Measurements from ENCODE around the gene APOBR. TPM values are rescaled to one million over a fixed set of nuclear protein-coding genes. Genes with fewer than 3 reads are reported as not detected.
"Not testable (repeated sequence)": the region's sequence is repeated elsewhere in the genome, so short reads cannot be mapped to it uniquely, and the experiment has no call there.

APOBR gene, protein sequence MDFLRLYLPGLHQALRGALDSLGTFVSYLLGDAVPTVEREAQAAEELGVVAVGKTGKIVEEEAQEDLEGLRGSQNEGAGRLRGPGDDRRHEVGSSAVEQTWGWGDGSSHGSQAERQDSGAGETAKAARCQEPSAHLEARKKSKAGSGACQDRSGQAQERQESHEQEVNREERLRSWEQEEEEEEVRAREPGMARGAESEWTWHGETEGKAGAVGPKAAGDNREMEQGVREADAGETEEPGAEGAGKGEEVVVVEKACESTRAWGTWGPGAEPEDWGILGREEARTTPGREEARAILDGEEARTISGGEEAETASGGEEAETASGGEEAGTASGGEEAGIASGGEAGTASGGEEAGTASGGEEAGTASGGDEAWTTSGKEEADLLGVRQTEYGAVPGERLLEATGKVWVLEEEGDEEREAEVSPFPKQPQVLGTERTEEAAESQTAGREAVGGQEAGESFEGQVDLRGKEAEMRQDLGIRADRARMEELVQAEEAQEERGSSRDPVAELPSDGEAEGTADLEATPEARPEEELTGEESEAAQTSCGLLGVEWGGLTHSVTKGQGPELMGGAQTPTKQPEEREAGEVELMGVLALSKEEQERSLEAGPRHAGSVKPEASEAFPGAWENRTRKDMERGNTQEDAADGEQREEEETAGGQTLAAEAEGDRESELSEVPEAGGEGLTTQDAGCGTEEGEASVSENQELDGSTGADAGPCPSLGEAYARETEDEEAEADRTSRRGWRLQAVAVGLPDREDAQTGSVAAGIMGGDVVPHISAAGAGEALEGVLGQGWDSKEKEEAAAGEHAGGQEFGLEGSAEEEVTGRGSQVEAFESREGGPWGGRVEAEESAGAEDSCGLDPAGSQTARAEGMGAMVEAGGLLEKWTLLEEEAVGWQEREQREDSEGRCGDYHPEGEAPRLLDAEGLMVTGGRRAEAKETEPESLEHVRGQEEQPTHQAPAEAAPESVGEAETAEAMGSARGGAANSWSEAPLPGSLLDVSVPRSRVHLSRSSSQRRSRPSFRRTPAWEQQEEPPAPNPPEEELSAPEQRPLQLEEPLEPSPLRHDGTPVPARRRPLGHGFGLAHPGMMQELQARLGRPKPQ
- polyA plus RNA-seq = 8.2 TPM
- long read RNA-seq, donor 1 = 0 reads
- long read RNA-seq, donor 2 = 0 reads
- long read RNA-seq, donor 3 = 0 reads
- long read RNA-seq, donor 4 = 0 reads
- long read RNA-seq, donor 5, partial matches to known transcripts = 5 of 5 reads
- long read RNA-seq, donor 5, other reads (novel, unspliced or antisense) = 0 of 5 reads
- long read RNA-seq, donor 6 = 0 reads
- long read RNA-seq, donor 7 = 0 reads
- long read RNA-seq, donor 8 = 0 reads
- long read RNA-seq, donor 9 = 0 reads
- long read RNA-seq, donor 10 = 0 reads
- long read RNA-seq, donor 11 = 0 reads

DNA sequence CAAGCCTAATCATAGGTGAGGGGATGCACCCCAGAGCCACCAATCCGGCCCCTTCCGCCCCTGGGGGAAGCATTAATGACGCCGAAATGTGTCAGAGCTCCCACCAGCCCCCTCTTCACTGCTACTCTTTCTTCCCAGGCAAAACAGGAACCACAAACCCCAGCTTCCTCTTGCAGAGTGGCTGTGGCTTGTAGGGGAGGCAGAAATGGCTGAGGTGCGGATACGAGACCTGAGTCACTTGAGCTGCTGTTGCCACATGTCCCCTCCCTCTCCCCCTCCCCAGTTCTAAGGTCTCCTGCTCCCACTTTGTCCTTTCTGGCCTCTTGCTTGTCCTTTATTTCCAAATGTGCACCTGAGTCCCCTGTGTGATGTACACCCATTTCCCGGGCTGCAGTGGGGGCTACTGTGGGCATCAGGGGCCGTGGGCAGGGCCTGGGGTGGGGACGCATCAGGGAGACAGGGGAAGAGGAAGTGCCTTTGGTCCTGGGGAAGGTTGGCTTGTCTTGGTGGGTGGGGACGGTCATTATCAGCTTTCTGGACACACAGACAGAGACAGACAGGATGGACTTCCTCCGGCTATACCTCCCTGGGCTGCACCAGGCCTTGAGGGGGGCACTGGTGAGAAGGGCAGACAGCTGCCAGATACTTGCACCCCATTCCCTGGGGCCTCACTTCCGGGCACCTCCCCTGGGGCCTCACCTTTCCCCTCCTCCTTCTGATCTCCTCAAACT, at the start of gene APOBR:
Gene APOBR (plus strand): TSS at position 523 of the 731 bp plus-strand sequence. CDS start 39 bp downstream, at position 562.
- WGBS (ENCODE audit: insufficient coverage, low lambda C conversion rate) = 100% methylated on average over 1 of the region's 12 CpGs
- H3K4me3 ChIP-seq (ENCODE audit: low read length) = peak within 1 kb of the TSS; percentile 5

DNA sequence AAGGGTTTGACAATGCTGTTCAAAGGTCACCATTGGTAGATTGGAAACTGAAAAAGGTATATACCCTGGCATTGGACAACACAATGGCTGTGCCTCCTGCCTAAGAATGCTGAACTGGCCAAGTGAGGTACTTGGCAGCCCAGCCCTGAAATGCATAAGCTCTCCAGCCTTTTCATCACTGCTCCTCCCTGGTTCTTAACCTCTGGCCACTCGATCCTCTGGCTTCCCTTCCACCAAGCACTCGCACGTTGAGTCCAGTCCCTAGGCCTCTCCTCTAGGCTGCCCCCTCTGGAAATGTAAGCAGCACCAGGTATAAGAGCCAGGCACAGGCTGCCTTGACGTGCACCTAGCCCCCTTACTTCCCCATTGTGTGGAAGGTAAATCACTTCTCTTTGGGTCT, 48.1 kb upstream of the APOBR start:
- no CpG with 5 or more reads among the region's 4 CpGs for WGBS (ENCODE audit: insufficient coverage, low lambda C conversion rate)
- not testable (repeated sequence) for H3K27ac ChIP-seq (ENCODE audit: low read length); H3K27me3 ChIP-seq (ENCODE audit: control insufficient read depth, insufficient read depth, low read length); H3K36me3 ChIP-seq (ENCODE audit: control insufficient read depth, insufficient read depth, low read length); DNase-seq; H3K9me3 ChIP-seq (ENCODE audit: control insufficient read depth, low read depth, low read length); H3K4me3 ChIP-seq (ENCODE audit: low read length); H3K4me1 ChIP-seq (ENCODE audit: control insufficient read depth, insufficient read depth, low read length)

More for the DNA sequence above, at the start of gene APOBR:
- Histone ChIP-seq H3K27me3 (ENCODE audit: control insufficient read depth, insufficient read depth, low read length) (no peaks in the 10 kb centered on the region), H3K4me1 (ENCODE audit: control insufficient read depth, insufficient read depth, low read length) (peaks cover 19% of the 10 kb centered on the region), H3K36me3 (ENCODE audit: control insufficient read depth, insufficient read depth, low read length) (peaks cover 1% of the 10 kb centered on the region), H3K9me3 (ENCODE audit: control insufficient read depth, low read depth, low read length) (no peaks in the 10 kb centered on the region), H3K27ac (ENCODE audit: low read length) (peak within 1 kb of the TSS; percentile 20)
- DNase-seq = peak; percentile 31 to 58

DNA sequence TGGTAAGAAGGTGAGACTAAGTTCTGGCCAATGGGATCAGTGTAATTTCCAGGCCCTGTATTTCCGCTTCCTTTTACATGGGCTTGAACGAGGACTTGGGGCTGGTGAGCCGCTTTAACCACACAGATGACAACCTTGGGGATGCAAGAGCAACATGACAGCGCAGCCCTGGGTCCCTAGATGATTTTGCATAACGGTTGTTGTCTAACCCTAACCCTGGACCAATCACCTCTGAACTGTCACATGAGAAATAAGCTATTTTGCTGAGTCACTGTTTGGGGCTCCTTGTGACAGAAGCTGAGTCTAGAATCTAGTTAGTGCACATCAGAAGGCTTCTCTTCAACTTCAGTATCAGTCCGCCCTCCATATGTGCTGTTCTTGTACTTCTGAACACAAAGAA, 47.4 kb upstream of the APOBR start:
- H3K36me3 ChIP-seq (ENCODE audit: control insufficient read depth, insufficient read depth, low read length); H3K9me3 ChIP-seq (ENCODE audit: control insufficient read depth, low read depth, low read length); H3K4me1 ChIP-seq (ENCODE audit: control insufficient read depth, insufficient read depth, low read length); H3K27me3 ChIP-seq (ENCODE audit: control insufficient read depth, insufficient read depth, low read length); H3K27ac ChIP-seq (ENCODE audit: low read length); DNase-seq; H3K4me3 ChIP-seq (ENCODE audit: low read length): not testable (repeated sequence)
- no CpG with 5 or more reads among the region's 6 CpGs for WGBS (ENCODE audit: insufficient coverage, low lambda C conversion rate)

DNA sequence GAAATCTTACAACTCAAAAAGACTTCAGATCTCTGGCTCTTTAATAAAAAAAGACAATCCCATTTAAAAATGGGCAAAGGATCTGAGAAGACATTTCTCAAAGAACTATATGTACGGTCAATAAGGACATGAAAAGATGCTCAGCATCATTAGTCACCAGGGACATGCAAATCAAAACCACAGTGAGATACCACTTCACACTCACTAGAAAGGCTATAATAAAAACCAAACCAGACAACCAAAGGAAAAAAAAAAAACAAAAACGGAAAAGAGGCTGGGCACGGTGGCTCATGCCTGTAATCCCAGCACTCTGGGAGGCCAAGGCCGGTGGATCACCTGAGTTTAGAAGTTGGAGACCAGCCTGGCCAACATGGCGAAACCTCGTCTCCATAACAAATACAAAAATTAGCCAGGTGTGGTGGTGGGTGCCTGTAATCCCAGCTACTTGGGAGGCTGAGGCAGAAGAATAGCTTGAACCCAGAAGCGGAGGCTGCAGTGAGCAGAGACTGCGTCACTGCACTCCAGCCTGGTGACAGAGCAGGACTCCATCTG, 20.7 kb upstream of the APOBR start:
- Histone ChIP-seq H3K36me3 (ENCODE audit: control insufficient read depth, insufficient read depth, low read length) (peaks cover 37% of the 10 kb centered on the region), H3K9me3 (ENCODE audit: control insufficient read depth, low read depth, low read length) (no peaks in the 10 kb centered on the region), H3K4me1 (ENCODE audit: control insufficient read depth, insufficient read depth, low read length) (no peaks in the 10 kb centered on the region), H3K27me3 (ENCODE audit: control insufficient read depth, insufficient read depth, low read length) (no peaks in the 10 kb centered on the region), H3K4me3 (ENCODE audit: low read length) (no peak overlapping the region), H3K27ac (ENCODE audit: low read length) (no peak overlapping the region)
- no peak for DNase-seq
- no CpG with 5 or more reads among the region's 8 CpGs for WGBS (ENCODE audit: insufficient coverage, low lambda C conversion rate)

DNA sequence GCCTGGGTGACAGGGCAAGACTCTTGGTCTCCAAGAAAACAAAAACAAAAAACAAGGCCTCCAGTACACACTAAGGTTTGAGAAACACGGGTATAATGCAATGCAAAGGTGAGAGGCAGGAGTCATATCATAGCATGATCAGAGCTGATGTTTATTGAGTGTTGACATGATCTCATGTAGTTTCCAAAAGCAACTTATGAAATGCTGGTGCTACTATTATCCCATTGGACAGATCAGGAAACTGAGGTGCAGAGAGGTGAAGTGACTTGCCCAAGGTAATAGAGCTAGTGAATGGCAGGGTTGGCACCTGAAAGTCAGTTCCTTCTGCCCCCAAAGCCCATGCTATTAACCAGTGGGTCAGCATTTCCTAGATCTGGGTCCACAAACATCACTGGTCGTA, 19.2 kb upstream of the APOBR start:
- no peak for DNase-seq
- Histone ChIP-seq H3K9me3 (ENCODE audit: control insufficient read depth, low read depth, low read length) (no peaks in the 10 kb centered on the region), H3K4me3 (ENCODE audit: low read length) (no peak overlapping the region), H3K4me1 (ENCODE audit: control insufficient read depth, insufficient read depth, low read length) (no peaks in the 10 kb centered on the region), H3K27me3 (ENCODE audit: control insufficient read depth, insufficient read depth, low read length) (no peaks in the 10 kb centered on the region), H3K27ac (ENCODE audit: low read length) (no peak overlapping the region), H3K36me3 (ENCODE audit: control insufficient read depth, insufficient read depth, low read length) (peaks cover 44% of the 10 kb centered on the region)
- 100% methylated on average over 1 of the region's 2 CpGs for WGBS (ENCODE audit: insufficient coverage, low lambda C conversion rate)

DNA sequence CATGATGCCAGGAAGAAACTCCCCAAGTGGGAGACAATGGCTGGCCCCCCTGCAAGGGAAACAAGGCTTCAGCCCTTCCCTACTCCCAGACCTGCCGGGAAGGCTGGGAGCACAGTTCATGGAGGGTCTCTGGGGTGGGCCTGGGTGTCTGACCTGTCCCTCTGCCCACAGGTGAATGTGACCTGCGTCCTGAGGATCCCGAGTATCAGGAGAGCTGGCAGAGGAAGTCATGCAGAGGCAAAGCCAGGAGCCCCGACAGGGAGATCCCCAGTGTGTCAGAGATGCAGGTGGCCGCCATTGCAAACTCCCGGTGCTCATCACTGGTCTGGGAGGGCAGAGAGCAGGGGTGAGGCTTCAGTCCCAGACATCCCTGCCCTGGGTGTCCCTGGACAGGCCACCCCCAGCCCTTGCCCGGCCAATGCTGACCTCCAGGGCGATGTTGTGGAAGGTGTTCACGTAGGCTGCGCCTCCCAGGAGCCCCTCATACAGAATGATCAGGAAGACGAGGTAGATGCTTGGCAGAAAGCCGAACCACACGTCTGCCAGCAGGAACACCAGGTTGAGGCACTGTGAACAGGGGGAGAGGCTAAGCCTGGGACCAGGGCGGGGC, 17.0 kb upstream of the APOBR start:
- Histone ChIP-seq H3K4me1 (ENCODE audit: control insufficient read depth, insufficient read depth, low read length) (peaks cover 14% of the 10 kb centered on the region), H3K36me3 (ENCODE audit: control insufficient read depth, insufficient read depth, low read length) (peaks cover 51% of the 10 kb centered on the region), H3K9me3 (ENCODE audit: control insufficient read depth, low read depth, low read length) (no peaks in the 10 kb centered on the region), H3K27me3 (ENCODE audit: control insufficient read depth, insufficient read depth, low read length) (no peaks in the 10 kb centered on the region), H3K4me3 (ENCODE audit: low read length) (no peak overlapping the region), H3K27ac (ENCODE audit: low read length) (no peak overlapping the region)
- WGBS (ENCODE audit: insufficient coverage, low lambda C conversion rate) = no CpG with 5 or more reads among the region's 14 CpGs
- DNase-seq = no peak

DNA sequence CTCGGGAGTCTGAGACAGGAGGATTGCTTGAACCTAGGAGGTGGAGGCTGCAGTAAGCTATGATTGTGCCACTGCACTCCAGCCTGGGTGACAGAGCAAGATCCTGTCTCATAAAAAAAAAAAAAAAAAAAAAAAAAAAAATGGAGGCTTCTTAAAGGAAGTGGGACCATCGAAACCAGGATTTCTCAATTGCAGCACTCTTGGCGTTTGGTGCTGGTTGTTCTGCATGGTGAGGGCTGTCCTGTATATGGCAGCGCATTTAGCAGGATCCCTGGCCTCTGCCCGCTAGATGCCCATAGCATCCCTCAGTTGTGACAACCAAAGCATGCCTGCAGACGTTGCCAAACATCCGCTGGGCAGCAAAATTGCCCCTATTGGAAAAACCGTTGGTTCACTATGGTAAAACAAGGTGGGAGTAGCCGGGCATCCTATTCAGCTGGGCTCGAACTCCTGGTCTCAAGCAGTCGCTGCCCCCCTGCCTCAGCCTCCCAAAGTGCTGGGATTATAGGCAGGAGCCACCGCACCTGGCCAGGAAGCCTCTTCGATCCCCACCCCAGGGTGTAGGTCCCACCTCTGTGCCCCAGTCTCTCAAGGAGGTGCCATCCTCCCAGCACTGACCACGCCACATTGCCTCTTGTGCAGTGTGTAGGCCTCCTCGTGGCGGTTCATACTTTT, 15.8 kb upstream of the APOBR start:
- Histone ChIP-seq H3K27ac (ENCODE audit: low read length) (no peak overlapping the region), H3K27me3 (ENCODE audit: control insufficient read depth, insufficient read depth, low read length) (no peaks in the 10 kb centered on the region), H3K4me3 (ENCODE audit: low read length) (no peak overlapping the region), H3K4me1 (ENCODE audit: control insufficient read depth, insufficient read depth, low read length) (peaks cover 17% of the 10 kb centered on the region), H3K36me3 (ENCODE audit: control insufficient read depth, insufficient read depth, low read length) (peaks cover 55% of the 10 kb centered on the region), H3K9me3 (ENCODE audit: control insufficient read depth, low read depth, low read length) (no peaks in the 10 kb centered on the region)
- no CpG with 5 or more reads among the region's 16 CpGs for WGBS (ENCODE audit: insufficient coverage, low lambda C conversion rate)
- no peak for DNase-seq

DNA sequence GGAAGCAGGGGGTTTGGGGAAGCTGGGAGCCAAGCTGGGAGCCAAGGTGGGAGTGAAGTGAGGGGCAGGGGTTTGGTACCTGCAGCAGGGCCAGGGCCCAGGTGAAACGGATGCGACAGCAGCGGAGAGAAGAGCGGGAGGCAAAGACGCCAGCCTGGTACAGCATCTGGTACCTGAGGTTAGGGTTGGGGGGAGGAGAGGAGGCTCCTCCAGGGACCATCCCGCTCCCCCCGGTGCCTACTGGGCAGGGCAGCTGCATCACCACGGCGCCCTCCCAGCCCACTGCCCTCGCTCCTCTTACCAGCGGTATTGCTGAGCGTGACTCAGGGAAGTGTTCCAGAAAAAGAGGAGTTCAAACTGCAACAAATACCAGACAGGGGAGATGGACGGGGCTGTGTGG, 12.4 kb upstream of the APOBR start:
- Histone ChIP-seq H3K27ac (ENCODE audit: low read length) (no peak overlapping the region), H3K4me1 (ENCODE audit: control insufficient read depth, insufficient read depth, low read length) (peaks cover 17% of the 10 kb centered on the region), H3K9me3 (ENCODE audit: control insufficient read depth, low read depth, low read length) (no peaks in the 10 kb centered on the region), H3K4me3 (ENCODE audit: low read length) (no peak overlapping the region), H3K27me3 (ENCODE audit: control insufficient read depth, insufficient read depth, low read length) (no peaks in the 10 kb centered on the region), H3K36me3 (ENCODE audit: control insufficient read depth, insufficient read depth, low read length) (peaks cover 54% of the 10 kb centered on the region)
- WGBS (ENCODE audit: insufficient coverage, low lambda C conversion rate) = no CpG with 5 or more reads among the region's 13 CpGs
- DNase-seq = no peak

DNA sequence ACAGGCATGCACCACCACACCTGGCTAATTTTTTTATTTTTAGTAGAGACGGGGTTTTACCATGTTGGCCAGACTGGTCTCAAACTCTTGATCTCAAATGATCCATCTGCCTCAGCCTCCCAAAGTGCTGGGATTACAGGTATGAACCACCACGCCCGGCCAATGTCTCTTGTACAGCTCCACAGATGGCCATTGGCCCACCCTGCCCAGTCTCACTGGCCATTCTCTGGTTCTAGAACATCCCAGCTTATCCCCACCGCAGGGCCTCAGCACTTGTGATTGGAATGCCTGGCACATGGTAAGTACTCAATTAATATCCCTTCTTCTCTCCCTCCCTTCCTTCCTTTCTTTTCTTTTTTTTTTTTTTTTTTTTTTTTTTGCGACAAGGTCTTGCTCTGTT, 11.1 kb upstream of the APOBR start:
- Histone ChIP-seq H3K4me1 (ENCODE audit: control insufficient read depth, insufficient read depth, low read length) (peaks cover 17% of the 10 kb centered on the region), H3K36me3 (ENCODE audit: control insufficient read depth, insufficient read depth, low read length) (peaks cover 53% of the 10 kb centered on the region)
- not testable (repeated sequence) for H3K27me3 ChIP-seq (ENCODE audit: control insufficient read depth, insufficient read depth, low read length); H3K4me3 ChIP-seq (ENCODE audit: low read length); H3K27ac ChIP-seq (ENCODE audit: low read length); DNase-seq; H3K9me3 ChIP-seq (ENCODE audit: control insufficient read depth, low read depth, low read length)
- WGBS (ENCODE audit: insufficient coverage, low lambda C conversion rate) = no CpG with 5 or more reads among the region's 5 CpGs

Measured in large intestine (tissue), 12 donors.